Prostate gland (tissue), 2 donors: ENCODE results near the gene CTNNA2.

Source experiments
- POLR2A ChIP-seq: fragments of 450-650 bp; IDR thresholded peaks from one replicate; pipeline ENCODE4 v1.6.1; 2016; ENCODE audit warnings: antibody characterized with exemption, mild to moderate bottlenecking
- POLR2AphosphoS5 ChIP-seq: sonication (generic); formaldehyde crosslinking; IDR thresholded peaks from one replicate; pipeline ENCODE4 v1.6.1; 2017; ENCODE audit warnings: antibody characterized with exemption
- TF ChIP-seq, protein P1 (sequence below), 4 experiments: fragments of 200-600 bp in 2 of 4; fragments of 450-650 bp in 2 of 4; sonication (generic) in 2 of 4; IDR thresholded peaks; 1 replicate in 3 of 4; 2 replicates in 1 of 4; pipeline ENCODE4 v1.5.1; 2016 to 2019; ENCODE audit warnings: antibody characterized with exemption in 4 of 4, mild to moderate bottlenecking in 2 of 4, moderate library complexity in 2 of 4

DNA sequence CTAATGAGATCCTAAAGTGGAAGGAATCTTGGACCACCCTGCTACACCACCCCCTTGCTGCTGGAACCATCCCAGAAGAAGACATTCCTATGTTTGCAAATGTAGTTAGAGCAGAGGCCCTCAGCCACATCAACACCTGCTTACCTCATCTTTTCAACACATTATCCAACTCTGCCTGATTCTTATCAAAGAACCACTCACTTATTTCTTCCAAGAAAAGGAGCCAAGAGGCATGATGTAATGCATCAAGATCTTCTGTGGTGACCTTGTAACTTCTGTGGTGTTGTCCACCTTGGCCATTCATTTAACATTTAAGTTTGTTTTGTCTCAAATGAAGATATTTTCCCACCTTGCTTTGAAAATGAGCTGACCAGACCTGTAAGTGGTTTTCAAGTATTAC, 338.1 kb downstream of the CTNNA2 start:
- TF ChIP-seq, protein P1, sequence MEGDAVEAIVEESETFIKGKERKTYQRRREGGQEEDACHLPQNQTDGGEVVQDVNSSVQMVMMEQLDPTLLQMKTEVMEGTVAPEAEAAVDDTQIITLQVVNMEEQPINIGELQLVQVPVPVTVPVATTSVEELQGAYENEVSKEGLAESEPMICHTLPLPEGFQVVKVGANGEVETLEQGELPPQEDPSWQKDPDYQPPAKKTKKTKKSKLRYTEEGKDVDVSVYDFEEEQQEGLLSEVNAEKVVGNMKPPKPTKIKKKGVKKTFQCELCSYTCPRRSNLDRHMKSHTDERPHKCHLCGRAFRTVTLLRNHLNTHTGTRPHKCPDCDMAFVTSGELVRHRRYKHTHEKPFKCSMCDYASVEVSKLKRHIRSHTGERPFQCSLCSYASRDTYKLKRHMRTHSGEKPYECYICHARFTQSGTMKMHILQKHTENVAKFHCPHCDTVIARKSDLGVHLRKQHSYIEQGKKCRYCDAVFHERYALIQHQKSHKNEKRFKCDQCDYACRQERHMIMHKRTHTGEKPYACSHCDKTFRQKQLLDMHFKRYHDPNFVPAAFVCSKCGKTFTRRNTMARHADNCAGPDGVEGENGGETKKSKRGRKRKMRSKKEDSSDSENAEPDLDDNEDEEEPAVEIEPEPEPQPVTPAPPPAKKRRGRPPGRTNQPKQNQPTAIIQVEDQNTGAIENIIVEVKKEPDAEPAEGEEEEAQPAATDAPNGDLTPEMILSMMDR (IDR thresholded peaks at IDR 0.05), result no peak
- TF ChIP-seq POLR2A (no peak), POLR2AphosphoS5 (no peak)
